Measurements from ENCODE around the gene GAB4. TPM values are rescaled to one million over a fixed set of nuclear protein-coding genes. Genes with fewer than 3 reads are reported as not detected.

Gene GAB4
- total RNA-seq, 1 donor from 2014 or later: not detected

GRCh38 chr22:16958475-16958874 is 49.5 kb downstream of the GAB4 start:
- Mint-ChIP-seq H3K27ac (no peak overlapping the region), H3K36me3 (no peaks in the 10 kb centered on the region), H3K27me3 (no peaks in the 10 kb centered on the region), H3K9me3 (no peaks in the 10 kb centered on the region), H3K4me3 (no peak overlapping the region), H3K4me1 (ENCODE audit: unreplicated experiment) (no peaks in the 10 kb centered on the region)
- TF ChIP-seq, protein P1, sequence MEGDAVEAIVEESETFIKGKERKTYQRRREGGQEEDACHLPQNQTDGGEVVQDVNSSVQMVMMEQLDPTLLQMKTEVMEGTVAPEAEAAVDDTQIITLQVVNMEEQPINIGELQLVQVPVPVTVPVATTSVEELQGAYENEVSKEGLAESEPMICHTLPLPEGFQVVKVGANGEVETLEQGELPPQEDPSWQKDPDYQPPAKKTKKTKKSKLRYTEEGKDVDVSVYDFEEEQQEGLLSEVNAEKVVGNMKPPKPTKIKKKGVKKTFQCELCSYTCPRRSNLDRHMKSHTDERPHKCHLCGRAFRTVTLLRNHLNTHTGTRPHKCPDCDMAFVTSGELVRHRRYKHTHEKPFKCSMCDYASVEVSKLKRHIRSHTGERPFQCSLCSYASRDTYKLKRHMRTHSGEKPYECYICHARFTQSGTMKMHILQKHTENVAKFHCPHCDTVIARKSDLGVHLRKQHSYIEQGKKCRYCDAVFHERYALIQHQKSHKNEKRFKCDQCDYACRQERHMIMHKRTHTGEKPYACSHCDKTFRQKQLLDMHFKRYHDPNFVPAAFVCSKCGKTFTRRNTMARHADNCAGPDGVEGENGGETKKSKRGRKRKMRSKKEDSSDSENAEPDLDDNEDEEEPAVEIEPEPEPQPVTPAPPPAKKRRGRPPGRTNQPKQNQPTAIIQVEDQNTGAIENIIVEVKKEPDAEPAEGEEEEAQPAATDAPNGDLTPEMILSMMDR (conservative IDR thresholded peaks at IDR 0.05): no peak
- no peak for DNase-seq (ENCODE audit: extremely low spot score, unreplicated experiment)

DNA sequence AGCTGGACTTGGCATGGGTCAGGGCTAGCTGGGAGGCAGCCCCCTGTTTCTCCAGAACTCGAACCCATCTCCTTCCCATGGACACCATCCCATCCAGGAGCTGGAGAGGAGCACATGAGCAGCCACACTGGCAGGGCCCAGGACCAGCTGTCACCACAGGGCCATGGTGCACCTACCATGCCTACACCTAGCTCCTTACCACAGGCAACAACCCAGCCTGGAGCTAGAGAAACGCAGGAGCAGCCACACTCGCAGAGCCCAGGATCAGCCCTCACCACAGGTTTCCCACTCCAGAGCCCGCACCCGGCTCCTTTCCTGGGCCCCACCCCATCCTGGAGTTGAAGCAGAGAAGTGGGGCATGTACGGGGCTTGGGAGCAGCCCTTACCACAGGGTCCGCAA is 50.2 kb downstream of the GAB4 start:
- TF ChIP-seq, protein P1 (conservative IDR thresholded peaks at IDR 0.05): no peak
- Mint-ChIP-seq H3K9me3 (no peaks in the 10 kb centered on the region), H3K36me3 (no peaks in the 10 kb centered on the region), H3K27me3 (no peaks in the 10 kb centered on the region), H3K4me1 (ENCODE audit: unreplicated experiment) (no peaks in the 10 kb centered on the region), H3K27ac (no peak overlapping the region), H3K4me3 (no peak overlapping the region)
- DNase-seq (ENCODE audit: extremely low spot score, unreplicated experiment): no peak

- Mint-ChIP-seq H3K36me3 (no peaks in the 10 kb centered on the region), H3K9me3 (no peaks in the 10 kb centered on the region), H3K4me1 (ENCODE audit: unreplicated experiment) (no peaks in the 10 kb centered on the region), H3K27ac (no peak overlapping the region), H3K4me3 (no peak overlapping the region), H3K27me3 (no peaks in the 10 kb centered on the region)
- TF ChIP-seq, protein P1 (conservative IDR thresholded peaks at IDR 0.05): no peak
- DNase-seq (ENCODE audit: extremely low spot score, unreplicated experiment): no peak
These were observed 51.7 kb downstream of the GAB4 start for GRCh38 chr22:16956290-16956689.

DNA sequence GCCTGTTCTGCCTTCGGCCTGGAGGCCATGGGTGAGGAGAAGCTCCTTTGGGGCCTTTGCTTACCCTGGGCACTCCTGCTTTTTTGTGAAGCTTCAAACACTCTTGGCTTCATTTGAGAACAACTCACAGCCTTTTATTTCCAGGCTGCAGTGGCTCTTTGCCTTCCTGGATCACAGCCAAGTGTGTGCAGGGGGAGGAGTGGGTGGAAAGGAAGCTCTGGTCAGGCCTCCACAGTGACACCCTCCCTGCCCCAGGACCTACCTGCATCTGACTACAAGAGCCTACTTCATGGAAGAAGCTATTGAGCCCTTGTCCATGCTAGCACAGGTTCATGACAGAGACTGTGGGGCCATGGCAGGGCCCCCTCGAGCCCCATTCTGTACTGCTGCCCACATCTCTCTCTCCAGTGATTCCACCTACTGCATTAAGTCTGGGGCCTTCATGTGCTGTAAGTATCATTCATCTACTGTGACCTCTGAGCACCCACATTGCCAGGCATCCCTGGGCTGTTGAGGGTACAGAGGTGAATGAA is 52.3 kb downstream of the GAB4 start:
- Mint-ChIP-seq H3K36me3 (no peaks in the 10 kb centered on the region), H3K9me3 (no peaks in the 10 kb centered on the region), H3K4me1 (ENCODE audit: unreplicated experiment) (no peaks in the 10 kb centered on the region), H3K4me3 (no peak overlapping the region), H3K27ac (no peak overlapping the region), H3K27me3 (no peaks in the 10 kb centered on the region)
- DNase-seq (ENCODE audit: extremely low spot score, unreplicated experiment): no peak
- TF ChIP-seq, protein P1 (conservative IDR thresholded peaks at IDR 0.05): no peak

- Mint-ChIP-seq H3K9me3 (no peaks in the 10 kb centered on the region), H3K27me3 (no peaks in the 10 kb centered on the region), H3K27ac (no peak overlapping the region), H3K4me1 (ENCODE audit: unreplicated experiment) (no peaks in the 10 kb centered on the region), H3K4me3 (no peak overlapping the region), H3K36me3 (no peaks in the 10 kb centered on the region)
- DNase-seq (ENCODE audit: extremely low spot score, unreplicated experiment): no peak
- TF ChIP-seq, protein P1 (conservative IDR thresholded peaks at IDR 0.05): no peak
These were observed 52.9 kb downstream of the GAB4 start for GRCh38 chr22:16955081-16955480.

DNA sequence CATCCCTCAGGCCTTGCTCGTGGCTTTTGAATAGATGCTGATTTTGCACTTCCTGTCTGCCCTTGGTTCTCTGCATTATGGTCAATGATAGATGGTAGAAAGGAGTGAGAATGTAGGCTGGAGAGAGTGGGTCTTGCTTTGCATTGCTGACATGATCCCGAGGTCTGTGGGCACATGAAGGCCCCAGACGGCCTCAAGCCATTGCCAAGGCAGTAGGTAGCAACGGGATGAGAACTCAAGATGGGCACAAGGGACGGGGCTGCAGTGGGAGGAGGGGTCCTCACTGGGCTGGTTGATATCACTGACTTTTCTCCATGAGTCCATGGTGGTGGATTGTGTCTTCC is 54.0 kb downstream of the GAB4 start:
- no peak for DNase-seq (ENCODE audit: extremely low spot score, unreplicated experiment)
- Mint-ChIP-seq H3K9me3 (no peaks in the 10 kb centered on the region), H3K27ac (no peak overlapping the region), H3K27me3 (no peaks in the 10 kb centered on the region), H3K36me3 (no peaks in the 10 kb centered on the region), H3K4me1 (ENCODE audit: unreplicated experiment) (no peaks in the 10 kb centered on the region), H3K4me3 (no peak overlapping the region)
- TF ChIP-seq, protein P1 (conservative IDR thresholded peaks at IDR 0.05): no peak

All from type B pancreatic cell (in vitro differentiated cells).